Heart left ventricle (tissue), 16 donors: Measurements from ENCODE around the gene EXPH5. TPM values are rescaled to one million over a fixed set of nuclear protein-coding genes. Genes with fewer than 3 reads are reported as not detected.

Experiments used
- ATAC-seq, 4 donors: fragments of 200-7000 bp; cut with Tn5 transposase; one replicate each; pipeline ENCODE4 v1.9.1; 2020 to 2022; ENCODE audit warnings: moderate library complexity in 4 of 4, mild to moderate bottlenecking in 3 of 4, moderate number of reproducible peaks in 1 of 4
- DNase-seq, 5 donors: peaks; one replicate each; pipeline ENCODE4 v3.0.0-alpha.2; 2020
- H3K27ac ChIP-seq, 12 donors: fragments of 200-600 bp; sonication (generic) in 4 of 12; one replicate each; pipeline versions ENCODE4 v1.5.0 to v1.8.0; 2016 to 2022; ENCODE audit warnings: mild to moderate bottlenecking in 2 of 12
- H3K27me3 ChIP-seq, 9 donors: fragments of 200-600 bp; sonication (generic) in 2 of 9; one replicate each; pipeline versions ENCODE4 v1.5.1 to v1.8.0; 2016 to 2022; ENCODE audit warnings: mild to moderate bottlenecking in 3 of 9
- H3K36me3 ChIP-seq, 9 donors: fragments of 200-600 bp; sonication (generic) in 2 of 9; one replicate each; pipeline versions ENCODE4 v1.5.0 to v1.8.0; 2018 to 2022; ENCODE audit warnings: mild to moderate bottlenecking in 2 of 9
- H3K4me1 ChIP-seq, 12 donors: fragments of 200-600 bp; sonication (generic) in 4 of 12; one replicate each; pipeline versions ENCODE4 v1.5.0 to v1.8.0; 2016 to 2022; ENCODE audit warnings: mild to moderate bottlenecking in 3 of 12
- H3K4me3 ChIP-seq, 12 donors: fragments of 200-600 bp; sonication (generic) in 4 of 12; one replicate each; pipeline versions ENCODE4 v1.5.0 to v1.8.0; 2017 to 2022; ENCODE audit warnings: mild to moderate bottlenecking in 9 of 12, moderate library complexity in 4 of 12
- H3K9me3 ChIP-seq, 12 donors: fragments of 200-600 bp; sonication (generic) in 4 of 12; one replicate each; pipeline versions ENCODE4 v1.5.0 to v1.8.0; 2016 to 2022; ENCODE audit warnings: mild to moderate bottlenecking in 1 of 12
- POLR2A ChIP-seq, 2 donors: fragments of 450-650 bp; IDR thresholded peaks; one replicate each; pipeline ENCODE4 v1.6.1; 2017; ENCODE audit warnings: antibody characterized with exemption in 2 of 2, mild to moderate bottlenecking in 2 of 2, moderate library complexity in 2 of 2
- WGBS, 4 donors: extraction: QIAGEN DNeasy Blood & Tissue Kit in 2 of 4; methylation state at CpG; one replicate each; pipeline versions ENCODE4 v1.1.5 to v1.1.7; 2013 to 2018; 5-methylcytosine and 5-hydroxymethylcytosine counted together
- intact Hi-C, 10 donors: fragments of 100-400 bp; cut with DNase I; formaldehyde crosslinking; loops; one replicate each; pipeline versions ENCODE4 v1.11.1 to v1.14.2; 2022
- polyA plus RNA-seq, 2 donors: library from polyadenylated mRNA; stranded (reverse); fragments of 200-250 nt; gene quantifications; one replicate each; pipeline ENCODE4 v1.2.3, GENCODE V29; 2013
- total RNA-seq, 9 donors: library from RNA; depleted of rRNA in 2 of 9; stranded (reverse); fragments of >200 nt in 2 of 9; fragmentation: NEBNext Ultra II Directional in 3 of 9; extraction: Animal tissue kit (Norgen Biotek cat#: 25700) in 3 of 9; gene quantifications; one replicate each; pipeline versions ENCODE4 v1.1.0 to v1.2.4, GENCODE V29; 2016 to 2023
- TF ChIP-seq, protein P1 (sequence below), 12 donors: fragments of 200-600 bp; sonication (generic) in 4 of 12; IDR thresholded peaks; one replicate each; pipeline versions ENCODE4 v1.5.0 to v1.8.0; 2018 to 2022; ENCODE audit warnings: antibody characterized with exemption in 12 of 12, mild to moderate bottlenecking in 5 of 12
- donor health status: ischemic (EF 13 %, LVEDD 7.1; RV severe dilation, severe dysfunction).
- donor health status: healthy with polysubstance abuse.
- donor health status: DM: no; HTN: yes; CAD: no.
- donor health status: DM: no; HTN: no; CAD: no.
- donor health status: ischemic (EF 25% LVEDD 6.9; RV normal size, moderate dysfunction).
- donor health status: ischemic (EF 25% LVEDD 5.7; RV mildly dilated, moderate dysfunction).
- donor health status: healthy.
- donor health status: DM: yes; HTN: yes; CAD: no.
- donor health status: ischemic (EF 35%, LVEDD 5.7; RV mildly dilated, moderate dysfunction).
- donor health status: nonischemic (EF 11% LVEDD 7.7; RV severe dilation, severe dysfunction).
- donor health status: DM: yes; HTN: yes; CAD: no.
- donor health status: PGD.
- donor health status: ischemic (EF 29% LVEDD 5.4; RV normal size, mild dysfunction).
- donor health status: nonischemic (EF 23%, LVEDD 6.1; RV moderate dilation, normal function).

EXPH5 gene
- total and polyA plus RNA-seq, 11 donors, result 0.14 to 4.2 (median 1.1) TPM

DNA sequence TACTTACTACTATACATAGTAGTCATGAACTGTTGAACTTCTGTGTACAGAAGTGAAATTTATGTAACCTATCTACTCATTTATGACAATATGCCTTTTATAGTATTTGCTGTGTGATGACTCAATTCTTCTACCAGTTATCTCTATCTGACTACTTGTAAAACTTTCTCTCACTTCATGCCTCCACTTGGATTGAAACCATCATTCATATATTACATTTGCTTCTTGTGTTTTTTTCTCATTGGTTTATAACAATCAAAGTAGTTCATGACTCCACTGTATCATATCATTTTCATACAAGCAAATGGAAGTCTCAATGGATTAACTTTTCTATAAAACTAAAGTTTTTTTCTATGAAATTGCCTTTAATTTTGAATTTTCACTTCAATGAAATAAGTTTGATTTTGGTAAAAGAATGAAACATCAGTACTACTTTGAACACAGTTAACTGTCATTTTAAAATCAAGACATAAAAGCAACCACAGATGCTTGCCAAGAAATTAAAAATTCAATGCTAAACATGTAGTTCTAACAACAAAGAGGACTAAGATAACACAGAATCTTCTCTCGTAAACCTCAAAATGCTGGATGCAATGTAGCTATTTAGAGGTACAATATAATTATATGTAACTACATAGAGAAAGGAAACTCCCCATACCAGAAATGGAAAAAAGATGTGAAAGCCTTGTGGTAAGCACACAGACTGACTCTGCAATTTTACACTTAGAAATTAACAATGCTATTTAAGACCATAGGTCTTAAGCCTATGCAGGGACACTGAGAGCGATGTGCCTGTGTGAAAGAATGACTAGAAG is 27.6 kb upstream of the EXPH5 start:
- no peak for TF ChIP-seq POLR2A (IDR thresholded peaks at IDR 0.05)
- TF ChIP-seq, protein P1, sequence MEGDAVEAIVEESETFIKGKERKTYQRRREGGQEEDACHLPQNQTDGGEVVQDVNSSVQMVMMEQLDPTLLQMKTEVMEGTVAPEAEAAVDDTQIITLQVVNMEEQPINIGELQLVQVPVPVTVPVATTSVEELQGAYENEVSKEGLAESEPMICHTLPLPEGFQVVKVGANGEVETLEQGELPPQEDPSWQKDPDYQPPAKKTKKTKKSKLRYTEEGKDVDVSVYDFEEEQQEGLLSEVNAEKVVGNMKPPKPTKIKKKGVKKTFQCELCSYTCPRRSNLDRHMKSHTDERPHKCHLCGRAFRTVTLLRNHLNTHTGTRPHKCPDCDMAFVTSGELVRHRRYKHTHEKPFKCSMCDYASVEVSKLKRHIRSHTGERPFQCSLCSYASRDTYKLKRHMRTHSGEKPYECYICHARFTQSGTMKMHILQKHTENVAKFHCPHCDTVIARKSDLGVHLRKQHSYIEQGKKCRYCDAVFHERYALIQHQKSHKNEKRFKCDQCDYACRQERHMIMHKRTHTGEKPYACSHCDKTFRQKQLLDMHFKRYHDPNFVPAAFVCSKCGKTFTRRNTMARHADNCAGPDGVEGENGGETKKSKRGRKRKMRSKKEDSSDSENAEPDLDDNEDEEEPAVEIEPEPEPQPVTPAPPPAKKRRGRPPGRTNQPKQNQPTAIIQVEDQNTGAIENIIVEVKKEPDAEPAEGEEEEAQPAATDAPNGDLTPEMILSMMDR (IDR thresholded peaks at IDR 0.05), result no peak
- H3K4me3 ChIP-seq, result no peak overlapping the region
- H3K27ac ChIP-seq, result no peak overlapping the region
- H3K4me1 ChIP-seq, result no peaks in the 10 kb centered on the region
- 78 to 84% (median 79%) methylated on average over 2 of the region's 2 CpGs for WGBS, 4 donors
- no peaks in the 10 kb centered on the region for H3K9me3 ChIP-seq
- no peaks in the 10 kb centered on the region for H3K36me3 ChIP-seq
- intact Hi-C loops, result no loop called here
- ATAC-seq (no peak), DNase-seq (no peak)
- peaks cover 0 to 3% (median 0%) of the 10 kb centered on the region in 9 donors for H3K27me3 ChIP-seq

GRCh38 chr11:108618529-108618928 is 25.0 kb upstream of the EXPH5 start:
- Histone ChIP-seq H3K27me3 (peaks cover 0 to 3% (median 0%) of the 10 kb centered on the region in 9 donors), H3K4me3 (no peak overlapping the region), H3K9me3 (no peaks in the 10 kb centered on the region), H3K27ac (no peak overlapping the region), H3K4me1 (no peaks in the 10 kb centered on the region), H3K36me3 (no peaks in the 10 kb centered on the region)
- ATAC-seq (no peak), DNase-seq (no peak)
- WGBS, 4 donors, result 81 to 91% (median 84%) methylated on average over 1 of the region's 1 CpG
- intact Hi-C loops, result no loop called here
- no peak for TF ChIP-seq POLR2A (IDR thresholded peaks at IDR 0.05)
- TF ChIP-seq, protein P1 (IDR thresholded peaks at IDR 0.05), result no peak

DNA sequence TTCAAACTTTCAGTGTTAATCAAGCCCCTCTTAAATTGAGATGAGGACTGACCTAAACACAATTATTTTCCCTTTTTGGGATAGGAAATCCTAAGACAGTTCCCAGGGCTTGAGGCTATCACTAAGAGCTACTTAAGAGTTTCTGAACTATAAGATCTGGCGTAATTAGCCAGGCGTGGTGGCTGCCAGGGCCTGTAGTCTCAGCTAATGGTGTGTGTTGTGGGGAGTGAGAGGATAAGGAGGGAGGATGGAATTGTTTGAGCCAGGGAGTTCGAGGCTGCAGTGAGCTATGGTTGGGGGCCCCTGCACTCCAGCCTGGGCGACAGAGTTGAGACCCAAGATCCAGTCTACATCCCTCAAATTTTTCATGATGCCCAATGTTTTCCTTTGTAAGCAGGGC is 23.5 kb upstream of the EXPH5 start:
- Histone ChIP-seq H3K4me3 (no peak overlapping the region), H3K27ac (no peak overlapping the region), H3K36me3 (no peaks in the 10 kb centered on the region), H3K4me1 (no peaks in the 10 kb centered on the region), H3K27me3 (peaks cover 0 to 3% (median 0%) of the 10 kb centered on the region in 9 donors), H3K9me3 (no peaks in the 10 kb centered on the region)
- TF ChIP-seq, protein P1 (IDR thresholded peaks at IDR 0.05), result no peak
- TF ChIP-seq POLR2A (IDR thresholded peaks at IDR 0.05), result no peak
- ATAC-seq (no peak), DNase-seq (no peak)
- intact Hi-C loops, result no loop called here
- 69 to 76% (median 71%) methylated on average over 4 of the region's 4 CpGs for WGBS, 4 donors

- peaks cover 0 to 6% (median 0%) of the 10 kb centered on the region in 9 donors for H3K27me3 ChIP-seq
- H3K4me1 ChIP-seq, result no peaks in the 10 kb centered on the region
- TF ChIP-seq POLR2A (IDR thresholded peaks at IDR 0.05), result no peak
- TF ChIP-seq, protein P1 (IDR thresholded peaks at IDR 0.05), result no peak
- WGBS, 4 donors, result 60 to 80% (median 71%) methylated on average over 3 of the region's 3 CpGs
- DNase-seq (no peak), ATAC-seq (no peak)
- no peak overlapping the region for H3K27ac ChIP-seq
- H3K9me3 ChIP-seq, result no peaks in the 10 kb centered on the region
- no peak overlapping the region for H3K4me3 ChIP-seq
- intact Hi-C loops, result no loop called here
- no peaks in the 10 kb centered on the region for H3K36me3 ChIP-seq
These were observed 23.0 kb upstream of the EXPH5 start for GRCh38 chr11:108616549-108616948.
